ENCODE data around the gene PRKACG. TPM values are rescaled to one million over a fixed set of nuclear protein-coding genes. Genes with fewer than 3 reads are reported as not detected.

PRKACG gene
- total and polyA plus RNA-seq, 2 experiments from 2014 or later, result not detected

DNA sequence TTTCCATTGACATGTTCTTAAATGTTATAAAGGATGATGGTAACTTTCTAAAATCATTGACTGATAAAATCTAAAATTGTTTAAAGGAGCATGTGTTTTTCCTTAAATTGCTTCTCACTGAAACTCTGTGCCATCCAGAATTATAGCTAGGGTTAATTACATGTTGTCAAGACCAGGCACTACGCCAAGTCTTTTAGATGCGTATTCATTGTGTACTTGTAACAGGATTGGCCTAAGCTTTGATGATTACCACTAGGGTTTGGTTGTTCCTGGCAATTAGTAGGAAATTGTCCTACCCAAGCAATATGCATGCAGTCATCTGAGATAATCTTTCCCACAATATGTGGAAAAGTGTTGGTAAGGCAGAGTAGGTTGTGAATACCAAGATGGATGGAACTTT lies 43.8 kb downstream of the PRKACG start:
- no peak overlapping the region for H2AFZ ChIP-seq
- H3K4me1 ChIP-seq (ENCODE audit: insufficient read depth), result no peaks in the 10 kb centered on the region
- H3K9me3 Mint-ChIP-seq, result no peaks in the 10 kb centered on the region
- TF ChIP-seq, protein P1, sequence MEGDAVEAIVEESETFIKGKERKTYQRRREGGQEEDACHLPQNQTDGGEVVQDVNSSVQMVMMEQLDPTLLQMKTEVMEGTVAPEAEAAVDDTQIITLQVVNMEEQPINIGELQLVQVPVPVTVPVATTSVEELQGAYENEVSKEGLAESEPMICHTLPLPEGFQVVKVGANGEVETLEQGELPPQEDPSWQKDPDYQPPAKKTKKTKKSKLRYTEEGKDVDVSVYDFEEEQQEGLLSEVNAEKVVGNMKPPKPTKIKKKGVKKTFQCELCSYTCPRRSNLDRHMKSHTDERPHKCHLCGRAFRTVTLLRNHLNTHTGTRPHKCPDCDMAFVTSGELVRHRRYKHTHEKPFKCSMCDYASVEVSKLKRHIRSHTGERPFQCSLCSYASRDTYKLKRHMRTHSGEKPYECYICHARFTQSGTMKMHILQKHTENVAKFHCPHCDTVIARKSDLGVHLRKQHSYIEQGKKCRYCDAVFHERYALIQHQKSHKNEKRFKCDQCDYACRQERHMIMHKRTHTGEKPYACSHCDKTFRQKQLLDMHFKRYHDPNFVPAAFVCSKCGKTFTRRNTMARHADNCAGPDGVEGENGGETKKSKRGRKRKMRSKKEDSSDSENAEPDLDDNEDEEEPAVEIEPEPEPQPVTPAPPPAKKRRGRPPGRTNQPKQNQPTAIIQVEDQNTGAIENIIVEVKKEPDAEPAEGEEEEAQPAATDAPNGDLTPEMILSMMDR (conservative IDR thresholded peaks at IDR 0.05; ENCODE audit: low read depth in 2 of 2), result no peak
- TF ChIP-seq ZNF331 (CRISPR knock-in tag; IDR thresholded peaks at IDR 0.05; ENCODE audit: low read depth) (no peak), ZNF114 (CRISPR knock-in tag; IDR thresholded peaks at IDR 0.05) (no peak)
- no peaks in the 10 kb centered on the region for H3K36me3 Mint-ChIP-seq (ENCODE audit: low read depth)
- DNase-seq (ENCODE audit: low spot score) (no peak), ATAC-seq (no peak)
- no peak overlapping the region for H3K4me3 ChIP-seq
- H3K27me3 ChIP-seq (ENCODE audit: insufficient read depth), result no peaks in the 10 kb centered on the region
- no peaks in the 10 kb centered on the region for H3K36me3 ChIP-seq (ENCODE audit: insufficient read depth)
- H3F3A ChIP-seq (replicated peaks; ENCODE audit: low read depth), result no peaks in the 10 kb centered on the region
- no peak overlapping the region for H3K27ac Mint-ChIP-seq
- H3K4me2 ChIP-seq, result no peak overlapping the region
- H3K27ac ChIP-seq (ENCODE audit: low read depth), result no peak overlapping the region
- no peaks in the 10 kb centered on the region for H3K27me3 Mint-ChIP-seq (ENCODE audit: insufficient read depth, low read depth, poor library complexity)
- no peaks in the 10 kb centered on the region for H3K79me2 ChIP-seq (replicated peaks; ENCODE audit: insufficient read depth)
- no peaks in the 10 kb centered on the region for H4K20me1 ChIP-seq (replicated peaks; ENCODE audit: insufficient read depth)
- H3K9me2 ChIP-seq (ENCODE audit: insufficient read depth), result no peaks in the 10 kb centered on the region
- H3K4me3 Mint-ChIP-seq, result no peak overlapping the region
- H3K4me1 Mint-ChIP-seq, result 0 out of 3 replicates have a peak, but pooled peaks cover 2% of the 10 kb centered on the region

GRCh38 chr9:68969538-68969937 lies 44.4 kb downstream of the PRKACG start:
- Mint-ChIP-seq H3K27ac (no peak overlapping the region), H3K4me1 (0 out of 3 replicates have a peak, but pooled peaks cover 2% of the 10 kb centered on the region), H3K9me3 (no peaks in the 10 kb centered on the region), H3K36me3 (ENCODE audit: low read depth) (no peaks in the 10 kb centered on the region), H3K27me3 (ENCODE audit: insufficient read depth, low read depth, poor library complexity) (no peaks in the 10 kb centered on the region), H3K4me3 (no peak overlapping the region)
- Histone ChIP-seq H3K27me3 (ENCODE audit: insufficient read depth) (no peaks in the 10 kb centered on the region), H3K9me2 (ENCODE audit: insufficient read depth) (no peaks in the 10 kb centered on the region), H3K27ac (ENCODE audit: low read depth) (no peak overlapping the region), H3F3A (replicated peaks; ENCODE audit: low read depth) (no peaks in the 10 kb centered on the region), H3K4me1 (ENCODE audit: insufficient read depth) (peaks cover 3% of the 10 kb centered on the region; the same call in 1 of the 2 replicates), H3K79me2 (replicated peaks; ENCODE audit: insufficient read depth) (no peaks in the 10 kb centered on the region), H4K20me1 (replicated peaks; ENCODE audit: insufficient read depth) (no peaks in the 10 kb centered on the region), H3K4me2 (no peak overlapping the region), H3K36me3 (ENCODE audit: insufficient read depth) (no peaks in the 10 kb centered on the region), H2AFZ (no peak overlapping the region), H3K4me3 (no peak overlapping the region)
- TF ChIP-seq STAT1 (IDR thresholded peaks at IDR 0.05; ENCODE audit: unreplicated experiment) (no peak), JUNB (IDR thresholded peaks at IDR 0.05; ENCODE audit: unreplicated experiment) (no peak), POLR2AphosphoS5 (IDR thresholded peaks at IDR 0.05; ENCODE audit: low read depth) (no peak), EZH2phosphoT487 (IDR thresholded peaks at IDR 0.05; ENCODE audit: unreplicated experiment) (no peak), ZNF462 (CRISPR knock-in tag; IDR thresholded peaks at IDR 0.05) (no peak)
- ATAC-seq (no peak), DNase-seq (ENCODE audit: low spot score) (no peak)
